GM12873 (cell line): ENCODE results near the gene GGA3.

Experiments
- TF ChIP-seq, protein P1 (sequence below): IDR thresholded peaks from 2 replicates; pipeline ENCODE4 v1.5.1; 2012; ENCODE audit warnings: low read depth, mild to moderate bottlenecking, moderate library complexity, low read length, control low read depth; ENCODE audit not compliant: insufficient read depth; ENCODE audit errors: missing control alignments

Gene GGA3

DNA sequence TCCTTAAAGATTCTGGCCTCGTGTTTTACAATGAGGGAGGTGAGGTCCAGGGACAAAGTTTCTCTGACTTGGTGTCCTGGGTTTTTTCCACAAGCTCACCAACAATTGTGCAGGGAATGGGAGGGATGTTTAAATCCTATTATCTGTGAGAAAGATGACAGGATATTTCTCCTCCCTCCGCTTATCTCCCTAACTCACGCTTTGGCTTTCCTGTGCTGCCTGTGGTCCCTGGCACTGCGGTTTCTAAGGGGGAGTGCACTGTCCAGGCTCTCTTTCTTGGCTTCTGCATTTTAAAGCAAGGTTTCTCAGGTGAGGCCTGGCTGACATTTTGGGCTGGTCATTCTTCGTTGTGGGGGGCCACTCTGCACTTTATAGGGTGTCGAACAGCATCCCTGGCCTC lies 16.4 kb downstream of the GGA3 start:
- TF ChIP-seq, protein P1, sequence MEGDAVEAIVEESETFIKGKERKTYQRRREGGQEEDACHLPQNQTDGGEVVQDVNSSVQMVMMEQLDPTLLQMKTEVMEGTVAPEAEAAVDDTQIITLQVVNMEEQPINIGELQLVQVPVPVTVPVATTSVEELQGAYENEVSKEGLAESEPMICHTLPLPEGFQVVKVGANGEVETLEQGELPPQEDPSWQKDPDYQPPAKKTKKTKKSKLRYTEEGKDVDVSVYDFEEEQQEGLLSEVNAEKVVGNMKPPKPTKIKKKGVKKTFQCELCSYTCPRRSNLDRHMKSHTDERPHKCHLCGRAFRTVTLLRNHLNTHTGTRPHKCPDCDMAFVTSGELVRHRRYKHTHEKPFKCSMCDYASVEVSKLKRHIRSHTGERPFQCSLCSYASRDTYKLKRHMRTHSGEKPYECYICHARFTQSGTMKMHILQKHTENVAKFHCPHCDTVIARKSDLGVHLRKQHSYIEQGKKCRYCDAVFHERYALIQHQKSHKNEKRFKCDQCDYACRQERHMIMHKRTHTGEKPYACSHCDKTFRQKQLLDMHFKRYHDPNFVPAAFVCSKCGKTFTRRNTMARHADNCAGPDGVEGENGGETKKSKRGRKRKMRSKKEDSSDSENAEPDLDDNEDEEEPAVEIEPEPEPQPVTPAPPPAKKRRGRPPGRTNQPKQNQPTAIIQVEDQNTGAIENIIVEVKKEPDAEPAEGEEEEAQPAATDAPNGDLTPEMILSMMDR: no peak

DNA sequence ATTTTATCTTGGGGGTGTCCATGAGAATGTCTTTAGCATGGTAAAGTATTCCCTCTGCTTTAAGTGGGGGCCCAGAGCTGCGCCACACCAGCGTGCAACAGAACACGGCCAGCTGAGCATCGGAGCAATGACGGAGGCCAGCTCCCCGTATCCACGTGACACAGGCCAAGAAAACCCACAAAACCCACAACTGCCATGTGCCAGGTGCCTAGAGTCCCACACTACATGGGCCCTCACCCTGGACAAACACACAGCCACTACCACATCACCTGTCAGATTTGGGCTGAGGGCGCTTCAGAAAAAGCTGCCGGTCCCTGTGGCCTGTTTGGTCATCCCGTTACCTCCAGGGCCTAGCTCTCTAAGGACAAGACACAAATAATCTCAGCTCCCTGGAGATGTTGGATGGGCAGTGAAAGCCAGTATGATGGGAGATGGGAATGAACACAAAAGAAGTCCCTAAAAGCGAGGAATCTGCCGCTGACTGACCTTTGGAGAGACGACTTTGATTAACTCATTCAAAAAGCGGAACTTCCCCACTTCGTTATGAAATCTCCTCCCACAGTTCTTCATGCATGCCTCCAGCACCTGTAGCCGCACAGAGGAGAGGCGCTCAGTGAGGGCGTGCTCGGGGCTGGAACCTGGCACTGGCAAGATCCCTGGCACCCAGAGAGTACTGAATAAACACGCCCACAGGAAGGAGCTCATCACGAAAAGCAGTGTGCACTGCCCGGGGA lies 17.1 kb downstream of the GGA3 start:
- TF ChIP-seq, protein P1: no peak

DNA sequence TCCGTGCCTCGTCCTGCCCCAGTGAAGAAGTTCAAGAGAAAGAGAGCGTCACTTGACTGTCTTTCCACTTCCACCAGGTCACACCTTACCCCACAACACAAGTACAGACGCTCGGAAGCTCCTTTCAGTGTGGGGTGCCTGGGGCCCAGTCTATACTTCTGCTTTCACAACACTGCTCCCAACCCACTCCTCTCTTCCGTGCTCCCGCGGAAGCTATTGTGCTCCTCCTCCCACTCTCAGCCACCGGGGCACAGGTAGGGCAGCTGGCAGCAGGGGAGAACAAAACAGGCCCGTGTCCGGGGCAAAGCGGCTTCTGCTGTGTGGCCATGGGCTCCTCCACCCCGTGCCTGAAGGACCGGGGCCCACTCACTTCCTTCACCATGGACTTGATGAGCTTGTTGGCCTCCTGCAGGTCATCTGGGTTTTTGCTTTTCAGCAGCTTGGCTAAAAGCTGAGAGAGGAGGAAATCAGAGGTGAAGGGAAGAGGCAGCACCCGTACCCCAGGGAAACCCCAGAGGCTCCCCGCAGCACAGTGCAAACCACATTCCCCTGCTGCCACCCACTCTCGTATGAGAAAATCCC lies 18.9 kb downstream of the GGA3 start:
- TF ChIP-seq, protein P1: no peak

DNA sequence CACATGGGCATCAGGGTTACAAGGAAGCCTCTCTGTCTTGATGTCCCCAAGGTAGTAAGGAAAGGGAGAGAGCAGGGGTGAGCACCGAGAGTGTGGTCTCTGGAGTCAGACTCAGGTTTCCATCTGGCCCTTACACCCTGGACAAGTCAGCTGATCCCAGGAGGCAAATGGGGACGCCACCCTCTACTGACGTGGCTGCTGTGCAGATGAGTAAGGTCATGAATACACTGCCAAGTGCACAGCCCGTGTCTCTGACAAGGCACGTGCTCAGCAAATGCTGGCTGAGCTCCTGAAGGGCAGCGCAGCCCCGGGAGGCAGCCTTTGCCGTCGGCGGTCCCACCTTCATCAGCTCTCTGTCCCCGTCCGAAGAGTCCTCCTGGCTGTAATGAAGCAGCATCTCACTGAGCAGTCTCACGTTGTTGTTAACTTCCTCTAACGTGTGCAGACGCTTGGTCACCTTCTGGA lies 19.4 kb downstream of the GGA3 start:
- TF ChIP-seq, protein P1: no peak

DNA sequence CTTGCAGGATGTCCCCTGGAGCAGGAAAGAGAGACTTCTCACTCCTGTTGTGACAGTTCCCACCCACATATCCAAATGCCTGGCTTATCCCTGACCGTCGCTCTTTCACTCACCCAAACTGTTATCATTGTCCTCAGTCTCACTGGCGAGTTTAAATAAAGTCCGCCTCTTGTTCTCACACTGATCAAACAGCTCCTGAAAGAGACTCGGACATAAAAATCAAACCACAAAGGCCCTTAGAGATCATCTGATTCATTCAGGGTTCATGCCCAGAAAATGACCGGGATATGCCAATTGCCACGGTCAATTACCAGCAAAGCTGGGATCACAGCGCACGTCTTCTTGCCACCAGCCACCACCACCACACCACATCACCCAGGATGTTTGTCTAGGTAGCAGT lies 19.9 kb downstream of the GGA3 start:
- TF ChIP-seq, protein P1: no peak

DNA sequence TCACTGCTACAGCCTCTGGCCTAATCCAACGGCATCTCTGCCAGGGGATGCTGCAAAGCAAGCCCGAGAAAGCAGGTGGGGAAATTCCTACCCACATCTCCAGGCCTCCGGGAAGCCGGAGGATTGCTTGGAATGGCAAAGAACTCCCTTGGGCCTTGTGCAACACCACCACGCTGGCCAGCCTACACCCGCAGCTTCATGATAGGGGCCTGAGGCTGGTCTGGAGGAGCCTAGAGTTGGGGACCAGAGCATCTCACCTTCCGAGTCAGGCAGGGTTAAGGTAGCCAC lies 20.3 kb downstream of the GGA3 start:
- TF ChIP-seq, protein P1: no peak

DNA sequence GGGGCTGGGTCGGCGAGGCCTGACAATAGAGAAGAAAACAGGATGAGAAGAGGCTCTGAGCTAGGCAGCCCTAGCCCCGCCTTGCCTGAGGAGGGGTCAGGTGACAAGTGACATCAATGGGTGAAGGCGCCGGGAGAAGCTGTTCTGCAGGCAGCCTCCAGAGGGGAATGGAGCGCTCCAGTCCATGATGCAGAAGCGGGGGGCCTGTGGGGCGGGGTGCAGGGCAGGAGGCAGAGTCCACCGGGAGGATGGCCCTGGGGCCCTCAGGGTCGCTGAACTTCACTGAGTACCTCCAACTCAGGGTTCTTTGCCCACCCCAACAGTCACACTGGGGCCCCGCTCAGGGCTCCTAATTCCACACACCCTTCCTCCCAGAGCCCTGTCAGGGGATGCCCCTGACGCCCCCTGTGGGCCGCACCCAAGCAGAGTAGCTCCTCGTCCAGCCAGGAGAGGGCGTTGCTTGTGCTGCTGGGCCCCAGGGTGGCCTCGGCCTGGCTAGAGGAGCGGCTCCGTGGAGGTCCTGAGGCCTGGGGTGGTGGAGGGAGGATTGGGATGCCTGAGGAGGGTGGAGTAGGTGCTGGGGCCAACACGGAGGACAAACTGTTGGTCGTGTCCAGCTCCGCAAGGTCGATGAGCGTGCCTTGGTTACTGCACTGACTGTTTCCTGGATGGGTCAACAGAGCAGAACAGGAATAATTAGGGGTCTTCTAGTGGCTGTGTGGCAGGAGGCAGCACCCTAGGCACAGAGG lies 20.8 kb downstream of the GGA3 start:
- TF ChIP-seq, protein P1: peak; percentile 80
